GM23338 (cell line): ENCODE measurements around the gene KIAA1755.

ENCODE experiments used
- CTCF ChIP-seq, 2 experiments: fragments of 200-600 bp in 1 of 2; sonication (generic) in 1 of 2; conservative IDR thresholded peaks; 2 replicates each; pipeline versions ENCODE4 v1.5.1 to v1.6.1; 2016 to 2017; ENCODE audit warnings: antibody characterized with exemption in 2 of 2, low read depth in 2 of 2, mild to moderate bottlenecking in 2 of 2, moderate library complexity in 1 of 2
- JUNB ChIP-seq: IDR thresholded peaks from one replicate; pipeline ENCODE4 v1.6.1; 2016; ENCODE audit warnings: antibody characterized with exemption; ENCODE audit not compliant: unreplicated experiment
- POLR2AphosphoS5 ChIP-seq: IDR thresholded peaks from 2 replicates; pipeline ENCODE4 v1.6.1; 2016; ENCODE audit warnings: antibody characterized with exemption, low read depth
- REST ChIP-seq: IDR thresholded peaks from one replicate; pipeline ENCODE4 v1.6.1; 2018; ENCODE audit warnings: antibody characterized with exemption; ENCODE audit not compliant: unreplicated experiment
- STAT1 ChIP-seq: IDR thresholded peaks from one replicate; pipeline ENCODE4 v1.6.1; 2016; ENCODE audit warnings: antibody characterized with exemption; ENCODE audit not compliant: unreplicated experiment
- ZNF114 ChIP-seq: fragments of 250-450 bp; sonication (Bioruptor Pico); IDR thresholded peaks from 2 replicates; pipeline ENCODE4 v1.5.0; 2020; ENCODE audit warnings: mild to moderate bottlenecking, moderate library complexity

GRCh38 chr20:38167851-38168760, 92.4 kb downstream of the KIAA1755 start:
- no peak for TF ChIP-seq STAT1
- no peak for TF ChIP-seq CTCF (conservative IDR thresholded peaks at IDR 0.05; ENCODE audit: low read depth in 2 of 2)
- no peak for TF ChIP-seq POLR2AphosphoS5
- TF ChIP-seq JUNB, result no peak
- no peak for TF ChIP-seq ZNF114 (CRISPR knock-in tag)
- no peak for TF ChIP-seq REST
